Neural cell (in vitro differentiated cells): ENCODE data around the gene LRMDA. TPM values are rescaled to one million over a fixed set of nuclear protein-coding genes. Genes with fewer than 3 reads are reported as not detected.
A peak's percentile ranks its signal among the peaks of the same experiment; 100 is the strongest.

Experiments
- H2AFZ ChIP-seq: fragments of 200-600, 300-800 bp; sonication (generic), shearing (Covaris generic); 2 replicates; pipeline ENCODE4 v1.6.0; 2014; ENCODE audit warnings: low read depth, mild to moderate bottlenecking, antibody characterized with exemption, low read length, moderate library complexity
- H3F3A ChIP-seq: fragments of 200-600 bp; shearing (Covaris generic); 2 replicates; pipeline ENCODE4 v1.6.1; 2016; ENCODE audit warnings: mild to moderate bottlenecking, moderate library complexity, mixed read lengths, antibody characterized with exemption, low read length; ENCODE audit not compliant: insufficient read depth, poor library complexity, severe bottlenecking
- H3K27ac ChIP-seq: fragments of 200-600, 300-800 bp; sonication (generic), shearing (Covaris generic); 2 replicates; pipeline ENCODE4 v1.5.1; 2014; ENCODE audit warnings: mild to moderate bottlenecking, low read length, moderate library complexity
- H3K27me3 ChIP-seq: fragments of 300-800, 200-600 bp; sonication (generic), shearing (Covaris generic); 2 replicates; pipeline ENCODE4 v1.6.0; 2014; ENCODE audit warnings: mild to moderate bottlenecking, low read depth, low read length, moderate library complexity; ENCODE audit not compliant: insufficient read depth
- H3K36me3 ChIP-seq: fragments of 300-800, 200-600 bp; sonication (generic), shearing (Covaris generic); 2 replicates; pipeline ENCODE4 v1.5.1; 2014; ENCODE audit warnings: mild to moderate bottlenecking, antibody characterized with exemption, low read length, moderate library complexity; ENCODE audit not compliant: insufficient read depth
- H3K4me2 ChIP-seq: fragments of 300-800, 200-600 bp; sonication (generic), shearing (Covaris generic); 2 replicates; pipeline ENCODE4 v1.6.0; 2014; ENCODE audit warnings: mild to moderate bottlenecking, low read length
- H3K4me3 ChIP-seq: fragments of 300-800, 200-600 bp; sonication (generic), shearing (Covaris generic); 2 replicates; pipeline ENCODE4 v1.5.1; 2014; ENCODE audit warnings: mild to moderate bottlenecking, low read length, moderate library complexity
- H3K79me2 ChIP-seq: fragments of 200-600 bp; shearing (Covaris generic); replicated peaks from 2 replicates; pipeline ENCODE4 v1.6.0; 2014; ENCODE audit warnings: mild to moderate bottlenecking, low read length, moderate library complexity; ENCODE audit not compliant: insufficient read depth
- H3K9ac ChIP-seq: fragments of 300-800, 200-600 bp; sonication (generic), shearing (Covaris generic); 2 replicates; pipeline ENCODE4 v1.6.1; 2016; ENCODE audit warnings: mild to moderate bottlenecking, low read length, mixed read lengths
- H3K9me2 ChIP-seq: fragments of 200-600 bp; shearing (Covaris generic); 2 replicates; pipeline ENCODE4 v1.6.1; 2016; ENCODE audit warnings: mild to moderate bottlenecking, low read length, mixed read lengths; ENCODE audit not compliant: insufficient read depth
- H3K9me3 ChIP-seq: fragments of 200-600, 300-800 bp; sonication (generic), shearing (Covaris generic); 2 replicates; pipeline ENCODE4 v1.6.1; 2016; ENCODE audit warnings: mild to moderate bottlenecking, mixed run types, low read length, moderate library complexity, mixed read lengths
- H4K20me1 ChIP-seq: fragments of 200-600 bp; shearing (Covaris generic); 2 replicates; pipeline ENCODE4 v1.6.1; 2016; ENCODE audit warnings: mild to moderate bottlenecking, mixed run types; ENCODE audit not compliant: insufficient read depth
- EP300 ChIP-seq: fragments of 450-650 bp; conservative IDR thresholded peaks from 2 replicates; pipeline ENCODE4 v1.6.1; 2014; ENCODE audit warnings: antibody characterized with exemption, mild to moderate bottlenecking, moderate library complexity; ENCODE audit not compliant: poor library complexity, severe bottlenecking
- EZH2 ChIP-seq: fragments of 200-600, 300-800 bp; shearing (Covaris generic), sonication (generic); IDR thresholded peaks from 2 replicates; pipeline ENCODE4 v1.6.1; 2014; ENCODE audit warnings: antibody characterized with exemption, low read length, borderline replicate concordance, mild to moderate bottlenecking; ENCODE audit not compliant: insufficient read depth, poor library complexity, severe bottlenecking
- MXI1 ChIP-seq: fragments of 450-650 bp; conservative IDR thresholded peaks from 2 replicates; pipeline ENCODE4 v1.6.1; 2014; ENCODE audit warnings: antibody characterized with exemption, mild to moderate bottlenecking; ENCODE audit not compliant: poor library complexity, severe bottlenecking
- POLR2AphosphoS5 ChIP-seq: IDR thresholded peaks from 2 replicates; pipeline ENCODE4 v1.6.1; 2012
- RAD21 ChIP-seq: fragments of 450-650 bp; conservative IDR thresholded peaks from 2 replicates; pipeline ENCODE4 v1.6.1; 2014; ENCODE audit warnings: antibody characterized with exemption, mild to moderate bottlenecking, moderate library complexity
- REST ChIP-seq: IDR thresholded peaks from 2 replicates; pipeline ENCODE4 v1.6.1; 2012; ENCODE audit warnings: borderline replicate concordance
- SMC3 ChIP-seq: fragments of 450-650 bp; conservative IDR thresholded peaks from 2 replicates; pipeline ENCODE4 v1.6.1; 2014; ENCODE audit warnings: antibody characterized with exemption, mild to moderate bottlenecking, moderate library complexity; ENCODE audit not compliant: poor library complexity
- TAF1 ChIP-seq: IDR thresholded peaks from 2 replicates; pipeline ENCODE4 v1.6.1; 2012; ENCODE audit warnings: low read depth
- polyA plus RNA-seq: library from polyadenylated mRNA; depleted of rRNA; stranded (reverse); fragments of >200 nt; gene quantifications from 2 replicates; pipeline ENCODE4 v1.2.3, GENCODE V29; 2014

LRMDA gene
- polyA plus RNA-seq, 1 donor from 2014 or later, result 5.6 TPM

- peaks cover 66% of the 10 kb centered on the region for H3K27me3 ChIP-seq
- H4K20me1 ChIP-seq, result peaks cover 22% of the 10 kb centered on the region
- TF ChIP-seq RAD21 (no peak), MXI1 (no peak), EP300 (no peak), REST (peak; percentile 31)
- peak overlapping the region; percentile 100 for H3K9ac ChIP-seq
- H3K9me3 ChIP-seq, result no peaks in the 10 kb centered on the region
- no peak overlapping the region for H2AFZ ChIP-seq
- peaks cover 80% of the 10 kb centered on the region for H3K79me2 ChIP-seq
- H3K4me3 ChIP-seq, result peak overlapping the region; percentile 94
- peaks cover 18% of the 10 kb centered on the region for H3K36me3 ChIP-seq
- peak overlapping the region; percentile 89 for H3K4me2 ChIP-seq
- peak overlapping the region; percentile 99 for H3K27ac ChIP-seq
- no peaks in the 10 kb centered on the region for H3F3A ChIP-seq
- no peaks in the 10 kb centered on the region for H3K9me2 ChIP-seq
Observed at GRCh38 chr10:75395932-75396630, 35.3 kb upstream of the LRMDA start.

- peak overlapping the region; percentile 99 for H3K27ac ChIP-seq
- H3K9ac ChIP-seq, result peak overlapping the region; percentile 100
- peaks cover 18% of the 10 kb centered on the region for H3K36me3 ChIP-seq
- peaks cover 22% of the 10 kb centered on the region for H4K20me1 ChIP-seq
- no peaks in the 10 kb centered on the region for H3K9me2 ChIP-seq
- no peak for TF ChIP-seq SMC3
- TF ChIP-seq POLR2AphosphoS5, result peak; percentile 18
- TF ChIP-seq EZH2, result peak; percentile 57
- peaks cover 80% of the 10 kb centered on the region for H3K79me2 ChIP-seq
- peak overlapping the region; percentile 94 for H3K4me3 ChIP-seq
- no peaks in the 10 kb centered on the region for H3K9me3 ChIP-seq
- peak overlapping the region; percentile 89 for H3K4me2 ChIP-seq
- no peaks in the 10 kb centered on the region for H3F3A ChIP-seq
- H3K27me3 ChIP-seq, result peaks cover 66% of the 10 kb centered on the region
- no peak overlapping the region for H2AFZ ChIP-seq
Observed at GRCh38 chr10:75396631-75397495, 34.6 kb upstream of the LRMDA start.

- peaks cover 22% of the 10 kb centered on the region for H4K20me1 ChIP-seq
- no peak overlapping the region for H2AFZ ChIP-seq
- H3F3A ChIP-seq, result no peaks in the 10 kb centered on the region
- H3K27ac ChIP-seq, result peak overlapping the region; percentile 99
- H3K27me3 ChIP-seq, result peaks cover 60% of the 10 kb centered on the region
- peak overlapping the region; percentile 94 for H3K4me3 ChIP-seq
- peak overlapping the region; percentile 100 for H3K9ac ChIP-seq
- peaks cover 18% of the 10 kb centered on the region for H3K36me3 ChIP-seq
- peaks cover 75% of the 10 kb centered on the region for H3K79me2 ChIP-seq
- no peaks in the 10 kb centered on the region for H3K9me3 ChIP-seq
- no peaks in the 10 kb centered on the region for H3K9me2 ChIP-seq
- peak overlapping the region; percentile 12 for H3K4me2 ChIP-seq
- TF ChIP-seq RAD21, result no peak
- TF ChIP-seq MXI1, result no peak
- TF ChIP-seq EZH2, result no peak
- TF ChIP-seq TAF1, result peak; percentile 42
- no peak for TF ChIP-seq REST
- no peak for TF ChIP-seq POLR2AphosphoS5
Observed at GRCh38 chr10:75397496-75398199, 33.8 kb upstream of the LRMDA start.
